ENCODE data around the gene MBP.

DNA sequence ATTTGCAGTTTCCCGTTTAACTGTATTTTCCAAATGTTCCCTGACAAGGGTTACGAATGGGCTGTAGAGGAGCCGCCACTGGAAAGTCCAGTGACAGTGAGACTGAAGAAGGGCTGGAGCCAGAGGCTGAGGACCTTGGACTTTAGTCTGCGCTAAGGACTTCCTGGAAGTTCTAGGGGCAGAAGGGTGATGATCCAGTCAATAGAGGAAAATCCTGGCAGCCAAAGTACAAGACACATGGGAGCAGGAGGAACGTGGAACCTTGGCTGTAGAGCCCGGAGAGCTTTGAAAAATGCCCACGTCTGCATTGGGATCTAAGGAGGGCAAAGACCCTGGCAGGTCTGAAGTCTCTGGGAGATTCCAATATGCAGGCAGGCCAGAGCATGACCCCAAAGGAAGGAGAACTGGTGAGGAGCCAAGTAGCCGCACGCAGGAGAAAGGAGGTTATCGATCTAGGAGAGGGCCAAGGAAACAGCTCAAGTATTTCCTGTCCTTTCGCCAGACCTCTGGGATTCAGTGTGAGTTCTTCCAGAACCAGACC lies 28.5 kb downstream of the MBP start:
- TF ChIP-seq POLR2A (IDR thresholded peaks at IDR 0.05) = no peak
- TF ChIP-seq, protein P1, sequence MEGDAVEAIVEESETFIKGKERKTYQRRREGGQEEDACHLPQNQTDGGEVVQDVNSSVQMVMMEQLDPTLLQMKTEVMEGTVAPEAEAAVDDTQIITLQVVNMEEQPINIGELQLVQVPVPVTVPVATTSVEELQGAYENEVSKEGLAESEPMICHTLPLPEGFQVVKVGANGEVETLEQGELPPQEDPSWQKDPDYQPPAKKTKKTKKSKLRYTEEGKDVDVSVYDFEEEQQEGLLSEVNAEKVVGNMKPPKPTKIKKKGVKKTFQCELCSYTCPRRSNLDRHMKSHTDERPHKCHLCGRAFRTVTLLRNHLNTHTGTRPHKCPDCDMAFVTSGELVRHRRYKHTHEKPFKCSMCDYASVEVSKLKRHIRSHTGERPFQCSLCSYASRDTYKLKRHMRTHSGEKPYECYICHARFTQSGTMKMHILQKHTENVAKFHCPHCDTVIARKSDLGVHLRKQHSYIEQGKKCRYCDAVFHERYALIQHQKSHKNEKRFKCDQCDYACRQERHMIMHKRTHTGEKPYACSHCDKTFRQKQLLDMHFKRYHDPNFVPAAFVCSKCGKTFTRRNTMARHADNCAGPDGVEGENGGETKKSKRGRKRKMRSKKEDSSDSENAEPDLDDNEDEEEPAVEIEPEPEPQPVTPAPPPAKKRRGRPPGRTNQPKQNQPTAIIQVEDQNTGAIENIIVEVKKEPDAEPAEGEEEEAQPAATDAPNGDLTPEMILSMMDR (IDR thresholded peaks at IDR 0.05) = no peak
